ENCODE results near the gene RTL10.
A peak's percentile ranks its signal among the peaks of the same experiment; 100 is the strongest.

Gene RTL10

GRCh38 chr22:19892925-19893324 lies 38.3 kb upstream of the RTL10 start:
- Mint-ChIP-seq H3K9me3 (no peaks in the 10 kb centered on the region), H3K4me1 (ENCODE audit: low read depth) (peaks cover 79% of the 10 kb centered on the region), H3K27ac (peak overlapping the region; percentile 95), H3K36me3 (ENCODE audit: low read depth) (peaks cover 12% of the 10 kb centered on the region), H3K4me3 (no peak overlapping the region), H3K27me3 (no peaks in the 10 kb centered on the region)
- DNase-seq = no peak

GRCh38 chr22:19892257-19892879 lies 37.7 kb upstream of the RTL10 start:
- peak overlapping the region; percentile 95 for H3K27ac Mint-ChIP-seq
- peak overlapping the region; percentile 74 for H3K4me3 Mint-ChIP-seq
- no peaks in the 10 kb centered on the region for H3K27me3 Mint-ChIP-seq
- peaks cover 84% of the 10 kb centered on the region for H3K4me1 Mint-ChIP-seq (ENCODE audit: low read depth)
- peaks cover 11% of the 10 kb centered on the region for H3K36me3 Mint-ChIP-seq (ENCODE audit: low read depth)
- peak; percentile 76 for DNase-seq
- H3K9me3 Mint-ChIP-seq = no peaks in the 10 kb centered on the region

GRCh38 chr22:19891317-19892256 lies 36.9 kb upstream of the RTL10 start:
- DNase-seq = peak; percentile 82
- Mint-ChIP-seq H3K27ac (peak overlapping the region; percentile 95), H3K4me3 (peak overlapping the region; percentile 74), H3K9me3 (no peaks in the 10 kb centered on the region), H3K27me3 (no peaks in the 10 kb centered on the region), H3K36me3 (ENCODE audit: low read depth) (peaks cover 14% of the 10 kb centered on the region), H3K4me1 (ENCODE audit: low read depth) (peaks cover 84% of the 10 kb centered on the region)

DNA sequence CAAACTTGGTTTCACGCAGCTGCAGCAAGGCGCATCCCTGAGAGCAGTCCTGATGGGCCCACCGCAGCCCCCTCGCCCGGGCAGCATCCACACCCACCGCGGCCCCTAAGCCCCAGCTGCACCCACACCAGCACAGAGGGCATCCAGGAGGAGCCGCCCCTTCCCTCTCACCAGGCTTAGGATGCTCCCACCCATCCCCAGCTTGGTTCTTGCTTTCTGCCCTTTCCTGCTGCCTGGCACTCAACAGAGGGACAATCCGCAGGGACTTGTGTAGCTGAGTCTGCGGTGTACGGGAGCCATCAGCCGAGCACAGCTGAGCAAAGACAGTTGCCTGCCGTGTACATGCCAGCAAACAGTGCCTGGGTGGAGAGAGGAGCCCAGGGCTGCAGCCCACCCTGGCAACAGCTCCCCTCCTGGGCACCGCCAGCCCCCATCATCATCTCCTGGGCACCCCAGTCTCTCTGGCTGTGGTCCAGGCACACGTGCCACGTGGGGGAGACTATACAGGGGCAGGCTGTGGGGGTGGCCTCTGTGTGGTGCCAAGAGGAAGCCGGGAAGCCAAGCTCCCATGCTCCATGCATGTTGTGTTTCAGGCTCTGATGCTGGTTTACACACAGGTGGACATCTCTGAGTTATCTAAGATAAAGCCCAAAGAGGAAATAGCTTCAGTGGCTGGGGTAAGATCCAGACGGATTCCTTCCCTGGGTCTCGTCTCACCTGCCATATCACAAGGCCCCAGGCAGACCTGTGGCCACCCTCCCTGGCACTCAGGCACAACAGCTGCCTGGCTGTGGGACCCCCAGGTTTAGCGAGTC lies 36.0 kb upstream of the RTL10 start:
- peak overlapping the region; percentile 95 for H3K27ac Mint-ChIP-seq
- H3K9me3 Mint-ChIP-seq = no peaks in the 10 kb centered on the region
- no peaks in the 10 kb centered on the region for H3K27me3 Mint-ChIP-seq
- peaks cover 13% of the 10 kb centered on the region for H3K36me3 Mint-ChIP-seq (ENCODE audit: low read depth)
- DNase-seq = peak; percentile 50
- peaks cover 84% of the 10 kb centered on the region for H3K4me1 Mint-ChIP-seq (ENCODE audit: low read depth)
- peak overlapping the region; percentile 74 for H3K4me3 Mint-ChIP-seq

GRCh38 chr22:19889951-19890350 lies 35.3 kb upstream of the RTL10 start:
- peak overlapping the region; percentile 46 for H3K4me3 Mint-ChIP-seq
- H3K27me3 Mint-ChIP-seq = no peaks in the 10 kb centered on the region
- H3K36me3 Mint-ChIP-seq (ENCODE audit: low read depth) = peaks cover 8% of the 10 kb centered on the region
- peaks cover 82% of the 10 kb centered on the region for H3K4me1 Mint-ChIP-seq (ENCODE audit: low read depth)
- DNase-seq = peak; percentile 65
- H3K27ac Mint-ChIP-seq = peak overlapping the region; percentile 80
- no peaks in the 10 kb centered on the region for H3K9me3 Mint-ChIP-seq

DNA sequence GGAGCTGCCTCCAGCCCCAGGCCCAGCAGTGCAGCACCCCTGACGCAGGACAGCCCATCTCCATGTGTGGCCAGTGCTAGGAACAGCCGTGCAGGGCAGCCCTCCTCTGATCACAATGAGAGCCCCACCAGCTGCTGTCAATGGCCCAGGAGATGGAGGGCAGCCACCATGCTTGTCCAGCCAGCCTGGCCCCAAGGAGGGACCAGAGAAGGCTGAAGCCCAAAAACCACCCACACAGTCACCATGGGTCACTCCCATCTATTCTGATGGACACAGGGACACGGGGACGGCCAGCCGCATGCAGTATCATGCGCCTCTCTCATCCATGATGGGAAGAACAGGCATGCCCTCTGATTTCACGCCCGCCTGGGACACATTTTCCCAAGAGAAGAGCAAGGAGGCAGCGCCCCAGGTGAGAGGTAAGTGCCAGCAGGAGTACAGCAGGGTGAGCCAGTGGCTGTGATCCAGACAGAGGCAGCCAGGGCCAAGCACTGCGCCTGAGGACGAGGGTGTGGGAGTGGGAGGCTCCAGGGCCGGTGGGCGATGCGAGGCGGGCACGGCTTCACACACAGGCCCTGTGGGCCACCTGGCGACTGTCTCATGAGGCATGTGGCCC lies 33.6 kb upstream of the RTL10 start:
- Mint-ChIP-seq H3K27ac (no peak overlapping the region), H3K4me3 (no peak overlapping the region), H3K4me1 (ENCODE audit: low read depth) (peaks cover 70% of the 10 kb centered on the region), H3K36me3 (ENCODE audit: low read depth) (peaks cover 6% of the 10 kb centered on the region), H3K9me3 (no peaks in the 10 kb centered on the region), H3K27me3 (no peaks in the 10 kb centered on the region)
- DNase-seq = no peak

DNA sequence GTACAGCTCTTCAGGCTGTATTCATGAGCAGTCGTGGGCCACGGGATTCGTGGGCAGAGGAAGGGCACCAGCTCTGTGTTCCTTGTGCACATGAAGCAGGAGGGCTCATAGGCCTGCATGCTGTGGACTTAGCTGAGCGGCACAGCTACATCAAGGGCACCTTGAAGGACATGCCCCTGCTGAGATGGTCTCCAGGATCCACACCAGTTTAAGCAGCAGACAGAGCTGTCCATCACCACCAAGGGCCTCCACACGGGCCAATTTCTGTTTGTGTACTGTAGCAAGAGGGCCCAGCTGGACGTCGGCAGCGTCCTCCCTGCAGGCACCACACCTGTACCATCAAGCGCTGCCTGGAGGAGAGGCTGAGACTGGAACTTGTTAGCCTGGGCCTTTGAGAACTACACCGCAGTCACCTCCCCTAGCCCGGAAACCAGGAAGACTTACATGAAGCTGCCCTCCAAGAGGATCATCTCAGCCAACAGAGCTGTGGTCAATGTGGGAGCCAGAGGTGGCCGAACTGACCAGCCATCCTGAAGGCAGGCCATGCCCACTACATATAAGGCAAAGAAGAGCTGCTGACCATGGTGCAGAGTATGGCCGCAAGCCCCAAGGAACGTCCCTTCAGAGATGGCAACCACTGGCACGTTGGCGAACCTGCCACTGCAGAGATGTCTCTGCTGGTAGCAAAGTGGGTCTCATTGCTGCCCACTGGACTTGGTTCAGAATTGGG lies 32.7 kb upstream of the RTL10 start:
- H3K4me3 Mint-ChIP-seq = no peak overlapping the region
- no peaks in the 10 kb centered on the region for H3K9me3 Mint-ChIP-seq
- peak overlapping the region; percentile 82 for H3K27ac Mint-ChIP-seq

DNA sequence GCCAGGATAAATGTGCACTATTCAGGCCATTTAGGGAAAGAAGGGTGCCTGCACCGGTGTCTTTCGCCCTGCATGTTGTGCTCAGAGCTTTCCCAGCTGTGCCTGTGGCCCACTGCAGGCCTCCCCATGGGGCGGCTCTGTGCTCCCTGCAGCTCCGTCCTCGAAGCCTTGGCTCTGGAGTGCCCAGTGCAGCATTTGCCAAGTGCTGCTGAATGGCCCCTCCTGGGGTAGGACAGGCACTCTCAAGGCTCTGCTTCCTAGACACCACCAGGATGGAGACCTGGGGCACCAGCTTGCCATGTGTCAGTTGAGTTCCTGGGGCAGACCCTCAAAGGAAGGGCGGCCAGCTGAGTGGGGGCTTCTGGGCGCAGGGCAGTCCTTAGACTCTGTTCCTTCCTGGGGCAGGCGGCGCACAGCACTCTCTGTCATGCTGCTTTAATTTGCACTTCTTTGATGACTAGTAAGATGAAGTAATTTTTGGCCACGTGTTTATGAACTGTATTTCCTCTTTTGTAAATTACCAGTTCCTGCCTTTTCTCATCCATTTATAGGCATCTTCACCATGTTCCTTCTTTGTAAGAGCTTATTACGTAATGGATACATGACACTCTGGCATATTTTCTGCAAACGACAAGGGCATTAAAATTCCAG lies 32.1 kb upstream of the RTL10 start:
- H3K27me3 Mint-ChIP-seq = no peaks in the 10 kb centered on the region
- DNase-seq = peak; percentile 65
- no peak overlapping the region for H3K4me3 Mint-ChIP-seq
- H3K27ac Mint-ChIP-seq = peak overlapping the region; percentile 82
- peaks cover 55% of the 10 kb centered on the region for H3K4me1 Mint-ChIP-seq (ENCODE audit: low read depth)
- peaks cover 4% of the 10 kb centered on the region for H3K36me3 Mint-ChIP-seq (ENCODE audit: low read depth)
- H3K9me3 Mint-ChIP-seq = no peaks in the 10 kb centered on the region

More for the DNA sequence above, 32.7 kb upstream of the RTL10 start:
- H3K4me1 Mint-ChIP-seq (ENCODE audit: low read depth) = peaks cover 62% of the 10 kb centered on the region
- peak; percentile 51 for DNase-seq
- no peaks in the 10 kb centered on the region for H3K27me3 Mint-ChIP-seq
- H3K36me3 Mint-ChIP-seq (ENCODE audit: low read depth) = peaks cover 5% of the 10 kb centered on the region

GRCh38 chr22:19885841-19886592 lies 31.3 kb upstream of the RTL10 start:
- DNase-seq = no peak
- H3K4me1 Mint-ChIP-seq (ENCODE audit: low read depth) = peaks cover 48% of the 10 kb centered on the region
- peak overlapping the region; percentile 36 for H3K4me3 Mint-ChIP-seq
- H3K9me3 Mint-ChIP-seq = no peaks in the 10 kb centered on the region
- peaks cover 4% of the 10 kb centered on the region for H3K36me3 Mint-ChIP-seq (ENCODE audit: low read depth)
- H3K27me3 Mint-ChIP-seq = no peaks in the 10 kb centered on the region
- H3K27ac Mint-ChIP-seq = peak overlapping the region; percentile 82

GRCh38 chr22:19884954-19885751 lies 30.5 kb upstream of the RTL10 start:
- Mint-ChIP-seq H3K36me3 (ENCODE audit: low read depth) (peaks cover 4% of the 10 kb centered on the region), H3K4me3 (peak overlapping the region; percentile 36), H3K27ac (peak overlapping the region; percentile 72), H3K27me3 (no peaks in the 10 kb centered on the region), H3K9me3 (no peaks in the 10 kb centered on the region), H3K4me1 (ENCODE audit: low read depth) (peaks cover 39% of the 10 kb centered on the region)
- DNase-seq = no peak

GRCh38 chr22:19884161-19884953 lies 29.7 kb upstream of the RTL10 start:
- Mint-ChIP-seq H3K4me1 (ENCODE audit: low read depth) (peaks cover 34% of the 10 kb centered on the region), H3K27ac (no peak overlapping the region), H3K27me3 (no peaks in the 10 kb centered on the region), H3K4me3 (no peak overlapping the region), H3K9me3 (no peaks in the 10 kb centered on the region), H3K36me3 (ENCODE audit: low read depth) (peaks cover 4% of the 10 kb centered on the region)
- DNase-seq = no peak

All from activated T-cell treated with anti-CD3 and anti-CD28 coated beads, Interleukin-2, amount 50 U/mL, for 24 hours (primary cell).